K562 treated with DMSO at 1 percent for 12 hours (cell line): Measurements from ENCODE around the gene CEP120. TPM values are rescaled to one million over a fixed set of nuclear protein-coding genes. Genes with fewer than 3 reads are reported as not detected.

ENCODE experiments used
- total RNA-seq: library from RNA; unstranded; fragments of 300-600 nt; gene quantifications from 2 replicates; pipeline ENCODE4 v1.2.3, GENCODE V29; 2022; ENCODE audit not compliant: insufficient read depth

Gene CEP120
- total RNA-seq = 4.4 and 12.4 TPM in 2 replicates

GRCh38 chr5:123423278-123424149 lies at the start of gene CEP120:
TSS of gene CEP120 (minus strand) at chr5:123423403. CDS start at chr5:123422998, 405 bp downstream.

Other genes with a start within 250 kb of the CEP120 start
- 7.7 and 28.2 TPM in 2 replicates for gene CSNK1G3, start 88.8 kb upstream of the CEP120 start, total RNA-seq